NK-92 (cell line): ENCODE data around the gene KDM7A.
"Not testable (repeated sequence)": the region's sequence is repeated elsewhere in the genome, so short reads cannot be mapped to it uniquely, and the experiment has no call there.

Experiments used
- DNase-seq: peaks from one replicate; lab custom pipeline; 2025; ENCODE audit not compliant: unreplicated experiment; lab: John Stamatoyannopoulos, UW

The KDM7A gene

DNA sequence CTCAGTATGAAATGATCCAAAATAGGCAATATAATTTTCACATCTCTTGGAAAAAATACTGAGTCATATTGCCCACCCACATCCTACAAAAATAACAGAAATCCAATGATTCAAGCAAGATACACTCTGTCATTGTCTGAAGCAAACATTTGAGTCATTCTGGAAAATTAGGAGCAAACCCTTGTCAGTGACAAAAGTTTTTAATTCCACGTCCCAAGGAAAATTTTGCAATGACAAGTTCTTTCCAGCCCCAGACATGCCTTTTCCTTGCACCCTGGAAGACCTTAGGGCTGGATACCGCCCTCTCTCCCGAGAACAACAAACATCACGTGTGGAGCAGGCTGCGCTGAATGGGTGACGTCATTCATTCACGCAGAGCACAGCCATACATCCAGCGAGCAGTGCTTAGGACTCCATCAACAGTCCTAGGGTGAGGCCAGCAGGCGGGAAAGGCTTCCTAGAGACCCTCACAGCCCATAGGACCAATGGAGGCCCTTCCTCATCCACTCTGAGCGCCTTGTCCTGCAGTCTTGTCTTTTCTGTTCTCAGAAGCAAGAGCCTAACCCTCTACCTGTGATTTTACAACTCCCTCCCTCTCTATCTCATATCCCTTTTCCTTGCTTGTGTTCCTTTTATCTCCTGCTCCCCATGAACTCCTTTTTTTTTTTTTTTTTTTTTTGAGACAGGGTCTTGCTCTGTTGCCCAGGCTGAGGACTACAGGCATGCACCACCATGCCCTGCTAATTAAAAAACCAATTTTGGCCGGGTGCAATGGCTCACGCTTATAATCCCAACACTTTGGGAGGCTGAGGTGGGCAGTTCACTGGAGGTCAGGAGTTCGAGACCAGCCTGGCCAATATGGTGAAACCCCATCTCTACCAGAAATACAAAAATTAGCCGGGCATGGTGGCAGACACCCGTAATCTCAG, 23.5 kb upstream of the KDM7A start:
- DNase-seq: no peak

DNA sequence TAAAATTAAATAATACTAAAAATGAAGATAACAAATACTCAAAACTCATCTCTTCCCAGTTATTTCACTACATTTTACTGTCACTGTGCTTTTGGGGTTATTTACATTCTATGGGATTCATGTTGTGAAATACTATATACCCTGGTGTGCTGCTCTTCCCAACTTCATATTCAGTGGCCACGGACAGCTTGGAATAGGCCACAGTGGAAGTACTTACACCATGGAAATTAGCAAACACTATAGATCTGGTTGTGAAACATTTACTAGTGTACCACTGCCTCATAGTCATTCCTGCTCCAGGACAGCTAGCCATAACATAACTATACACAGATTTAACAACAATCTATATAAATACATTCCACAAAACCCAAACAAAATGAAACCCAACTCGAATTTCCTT, 21.2 kb upstream of the KDM7A start:
- no peak for DNase-seq

DNA sequence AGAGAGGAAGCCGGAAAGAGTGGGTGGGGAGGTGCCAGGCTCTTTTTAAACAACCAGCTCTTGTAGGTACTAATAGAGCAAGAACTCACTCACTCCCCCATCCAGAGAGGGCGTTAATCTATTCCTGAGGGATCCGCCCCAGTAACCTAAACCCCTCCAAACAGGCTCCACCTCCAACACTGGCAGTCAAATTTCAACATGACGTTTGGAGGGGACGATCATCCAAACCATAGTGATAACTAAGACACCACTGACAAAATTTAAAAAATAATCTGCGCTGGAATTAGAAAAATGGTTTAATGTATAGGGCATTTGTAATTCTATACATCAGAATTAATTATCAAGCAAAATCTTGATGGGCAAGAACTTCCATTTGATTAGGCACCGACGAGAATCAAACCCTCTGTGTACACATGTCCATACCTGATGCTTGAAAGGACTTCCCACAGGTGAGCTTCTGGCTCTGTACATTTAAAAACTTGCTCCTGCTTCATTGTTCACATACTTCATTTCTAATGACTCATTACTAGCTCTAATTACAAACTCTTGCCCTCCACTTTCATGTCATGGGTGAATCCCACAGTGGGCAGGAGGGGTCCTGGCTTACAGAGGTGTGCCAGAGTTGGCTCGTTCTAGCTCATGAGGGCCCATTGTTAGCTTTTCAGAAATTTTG, 20.6 kb upstream of the KDM7A start:
- no peak for DNase-seq

DNA sequence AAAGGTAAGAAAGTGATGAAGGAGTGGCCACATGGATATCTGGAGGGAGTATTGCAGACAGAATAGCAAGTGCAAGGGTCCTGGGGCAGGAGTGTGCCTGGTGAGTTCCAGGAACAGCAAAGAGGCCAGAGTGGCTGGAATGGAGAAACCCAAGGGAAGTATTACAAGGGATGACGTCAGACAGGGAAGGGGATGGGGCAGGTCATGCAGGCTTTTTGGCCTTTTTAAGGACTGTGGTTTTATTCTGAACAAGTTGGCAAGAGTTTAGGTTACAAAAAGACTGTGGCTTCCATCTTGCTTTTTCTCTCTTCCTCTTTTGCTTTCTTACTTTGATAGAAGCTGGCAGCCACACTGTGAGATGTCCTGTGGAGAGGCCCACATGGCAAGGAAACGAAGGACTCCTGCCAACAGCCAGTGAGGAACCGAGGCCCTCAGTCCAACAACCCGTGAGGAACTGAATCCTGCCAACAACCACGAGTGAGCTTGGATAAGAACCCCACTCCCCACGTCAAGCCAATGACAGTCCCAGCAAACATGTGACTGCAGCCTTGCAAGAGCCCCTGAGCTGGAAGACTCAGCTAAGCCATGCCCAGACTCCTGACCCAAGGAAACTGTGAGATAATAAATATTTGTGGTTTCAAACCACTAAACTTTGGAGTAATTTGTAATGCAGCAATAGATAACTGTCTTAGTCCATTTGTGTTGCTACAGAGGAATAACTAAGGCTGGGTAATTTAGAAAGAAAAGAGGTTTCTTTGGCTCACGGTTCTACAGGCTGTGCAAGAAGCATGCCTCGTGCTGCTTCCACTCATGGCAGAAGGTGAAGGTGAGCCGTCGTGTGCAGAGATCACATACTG, 19.8 kb upstream of the KDM7A start:
- no peak for DNase-seq

DNA sequence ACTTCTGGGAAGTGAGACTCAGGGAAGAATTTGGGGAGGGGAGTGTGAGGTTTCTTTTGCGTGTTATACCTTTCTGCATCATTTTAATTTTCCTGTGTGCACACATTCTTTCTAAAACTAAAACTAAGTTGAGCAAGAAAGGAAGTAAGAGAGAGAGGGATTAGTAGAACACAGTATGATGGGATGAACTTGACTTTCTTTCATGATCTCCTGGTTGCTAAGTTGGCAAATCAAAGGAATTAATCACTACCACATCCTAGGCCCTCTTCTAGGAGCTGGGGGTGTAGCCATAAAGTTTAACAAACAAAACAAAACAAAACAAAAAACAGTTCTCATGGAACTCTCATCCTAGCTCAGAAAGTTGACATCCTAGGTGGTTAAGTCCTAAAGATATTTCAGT, 19.1 kb upstream of the KDM7A start:
- DNase-seq: no peak

DNA sequence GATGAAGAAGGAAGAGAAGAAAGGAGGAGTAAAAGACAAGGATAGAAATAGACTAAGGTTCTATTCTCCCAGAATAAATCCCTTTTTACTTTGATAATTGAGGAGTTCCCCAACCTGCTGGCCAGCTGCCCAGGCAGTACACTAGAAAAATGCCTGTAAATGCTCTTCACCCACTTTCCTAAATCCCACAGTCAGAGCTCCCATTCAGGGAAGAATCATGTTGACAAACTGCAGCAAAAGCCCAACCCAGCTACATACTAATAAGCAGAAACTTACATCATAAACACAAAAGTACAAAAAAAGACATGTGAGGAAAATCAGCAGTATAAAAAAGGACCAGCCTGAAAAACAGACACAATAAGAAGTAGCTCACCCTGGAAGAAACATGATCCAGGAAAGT, 15.8 kb upstream of the KDM7A start:
- no peak for DNase-seq

DNA sequence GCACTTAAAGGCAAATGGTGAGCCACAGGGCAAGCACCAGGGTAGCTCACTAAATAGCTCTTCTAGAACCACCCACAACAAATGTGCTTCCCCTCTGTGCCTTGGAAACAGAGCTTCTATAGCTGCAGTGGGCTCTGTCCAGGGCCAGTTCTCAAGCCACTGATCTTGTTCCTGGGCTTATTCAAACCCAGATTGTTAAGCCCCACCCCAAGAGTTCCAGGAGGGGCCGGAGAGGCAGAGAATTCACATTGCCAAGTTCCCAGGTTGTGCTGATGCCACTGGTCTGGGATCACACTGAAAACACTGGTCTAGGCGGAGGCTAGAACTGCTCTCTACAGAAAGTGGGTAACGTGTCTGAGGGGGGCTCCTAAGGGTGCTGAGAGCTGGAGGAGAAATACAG, 15.4 kb upstream of the KDM7A start:
- DNase-seq: no peak

DNA sequence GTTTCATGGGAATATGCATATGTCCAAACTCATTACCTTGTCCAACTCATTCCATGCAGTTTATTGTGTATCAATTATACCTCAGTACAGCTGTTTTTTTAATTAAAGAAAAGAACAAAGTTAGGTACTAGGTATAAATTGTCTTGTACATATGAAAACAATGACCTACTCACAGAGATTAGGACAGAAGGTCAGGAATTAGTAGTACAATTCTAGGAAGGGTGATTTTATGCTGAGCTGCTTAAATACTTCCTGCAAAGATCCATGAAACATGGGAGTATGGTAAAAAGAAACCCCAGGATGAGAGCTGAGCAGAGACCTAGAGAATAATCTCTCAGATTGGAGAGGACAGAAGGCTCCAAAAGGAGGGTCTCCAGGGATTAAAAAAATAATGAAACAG, 13.8 kb upstream of the KDM7A start:
- DNase-seq: no peak

DNA sequence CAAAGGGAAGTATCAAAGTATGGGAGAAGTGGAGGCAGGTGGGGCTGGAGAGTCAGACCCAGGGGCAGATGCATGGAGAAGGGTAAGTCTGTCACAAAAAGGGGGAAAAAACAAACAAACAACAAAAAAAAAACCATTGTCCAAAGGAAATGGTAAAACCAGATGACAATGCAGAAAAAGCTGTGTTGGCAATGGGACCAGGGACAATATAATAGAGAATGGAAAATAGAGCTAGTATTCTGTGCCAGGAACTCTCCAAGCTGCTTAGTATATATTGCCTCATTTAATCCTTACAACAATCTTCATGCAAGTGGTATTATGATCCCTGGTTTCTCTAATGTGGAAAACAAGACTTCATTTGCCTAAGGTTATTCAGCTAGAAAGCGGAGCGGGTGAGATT, 13.1 kb upstream of the KDM7A start:
- DNase-seq: no peak

DNA sequence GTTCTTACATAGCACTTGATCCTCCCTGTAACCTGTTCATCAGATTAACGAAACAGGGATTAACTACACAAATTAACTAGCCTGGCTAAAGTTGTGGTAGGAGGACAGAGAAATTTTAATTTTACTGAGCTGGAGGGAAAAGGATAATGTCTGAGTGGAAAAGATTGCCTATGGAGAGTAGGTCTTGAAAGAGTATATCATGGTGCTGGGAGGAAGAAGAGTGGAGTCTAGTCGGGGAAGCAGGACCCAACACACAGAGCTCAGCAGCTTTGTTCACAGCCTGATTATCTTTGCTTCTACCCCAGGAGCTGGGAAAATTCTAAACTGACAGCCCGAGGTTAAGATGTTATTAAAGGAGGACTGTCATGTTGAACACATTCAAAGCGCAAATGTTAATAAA, 6.1 kb upstream of the KDM7A start:
- no peak for DNase-seq

DNA sequence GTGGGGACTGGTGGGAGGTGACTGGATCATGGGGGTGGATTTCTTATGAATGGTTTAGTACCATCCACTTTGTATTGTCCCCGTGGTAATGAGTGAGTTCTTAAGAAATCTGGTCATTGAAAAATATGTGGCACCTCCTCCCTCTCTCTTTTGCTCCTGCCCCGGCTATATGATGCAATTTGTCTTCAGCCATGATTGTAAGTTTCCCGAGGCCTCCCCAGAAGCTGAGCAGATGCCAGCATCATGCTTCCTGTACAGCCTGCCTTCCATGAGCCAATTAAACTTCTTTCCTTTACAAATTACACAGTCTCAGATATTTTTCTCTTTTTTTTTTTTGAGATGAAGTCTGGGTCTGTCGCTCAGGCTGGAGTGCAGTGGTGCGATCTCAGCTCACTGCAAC, 2.6 kb upstream of the KDM7A start:
- DNase-seq: no peak

DNA sequence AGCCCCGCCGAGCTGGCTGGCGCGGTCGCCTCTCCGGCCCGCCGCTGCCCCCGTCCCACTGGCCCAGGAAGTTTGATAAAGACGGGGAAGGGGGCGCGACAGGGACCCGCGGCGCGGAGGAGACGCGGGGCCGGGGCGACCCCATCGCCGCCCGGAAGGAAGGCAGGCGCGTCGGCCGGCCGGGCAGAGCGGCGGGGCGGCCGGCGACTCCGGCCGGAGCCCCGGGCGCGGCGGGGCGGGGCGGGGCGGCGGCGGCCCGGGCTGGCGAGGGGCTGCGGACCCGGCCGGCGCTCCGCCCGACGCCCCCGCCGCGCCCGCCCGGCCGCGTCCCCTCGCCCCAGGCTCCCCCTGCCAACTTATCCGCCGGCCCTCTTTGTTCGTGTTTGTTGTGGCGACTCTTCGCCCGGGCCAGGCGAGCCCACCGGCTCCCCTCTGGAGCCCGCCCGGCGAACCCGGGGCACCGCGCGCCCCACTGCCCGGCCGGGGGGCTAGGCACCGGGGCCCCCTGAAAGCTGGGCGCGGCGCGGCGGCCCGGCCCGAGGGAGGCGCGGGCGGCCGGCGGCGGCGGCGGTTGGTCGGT, 571 bp downstream of the KDM7A start:
- DNase-seq: no peak

DNA sequence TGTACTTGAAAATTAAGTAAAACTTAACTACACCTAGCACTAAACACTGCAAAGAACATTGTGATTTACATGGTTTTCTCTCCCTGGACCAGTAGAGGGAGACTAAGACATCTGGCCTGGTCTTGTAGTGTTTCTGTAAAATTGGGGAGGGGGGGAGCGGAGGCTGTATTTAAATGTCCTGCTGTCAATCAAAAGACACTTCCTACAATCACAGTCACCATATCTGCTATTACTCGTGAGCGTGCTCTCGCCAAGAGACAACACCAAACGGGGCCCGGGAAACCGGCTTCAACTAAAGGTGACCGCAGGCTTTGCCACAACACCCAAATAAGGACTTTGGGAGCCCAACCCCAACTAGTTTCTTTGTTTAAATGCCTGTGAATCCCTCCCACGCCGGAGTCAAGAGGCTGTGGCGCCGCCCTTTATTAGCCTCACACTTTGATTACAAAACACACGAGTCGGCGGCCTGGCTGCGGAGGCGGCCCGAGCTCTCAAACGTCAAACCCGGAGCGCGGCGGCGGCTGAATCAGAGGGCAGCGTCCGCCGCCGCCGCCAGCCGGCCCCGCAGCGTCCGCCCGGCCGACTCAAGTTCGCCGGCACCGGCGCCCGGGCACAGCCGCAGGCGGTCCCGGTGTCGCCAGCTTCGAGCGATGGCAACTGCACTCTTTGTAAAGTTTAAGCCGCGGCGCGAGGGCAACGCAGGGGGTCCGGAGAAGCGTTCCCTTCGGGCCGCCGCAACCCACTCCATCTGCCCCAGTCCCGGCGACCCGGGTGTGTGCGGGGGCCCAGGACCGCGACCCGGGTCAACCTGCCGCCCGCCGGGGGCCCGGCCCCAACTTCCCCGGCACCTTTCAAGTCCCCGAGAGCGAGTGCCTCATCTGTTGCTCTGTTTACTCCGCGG, 1.3 kb downstream of the KDM7A start:
- DNase-seq: peak; percentile 54

DNA sequence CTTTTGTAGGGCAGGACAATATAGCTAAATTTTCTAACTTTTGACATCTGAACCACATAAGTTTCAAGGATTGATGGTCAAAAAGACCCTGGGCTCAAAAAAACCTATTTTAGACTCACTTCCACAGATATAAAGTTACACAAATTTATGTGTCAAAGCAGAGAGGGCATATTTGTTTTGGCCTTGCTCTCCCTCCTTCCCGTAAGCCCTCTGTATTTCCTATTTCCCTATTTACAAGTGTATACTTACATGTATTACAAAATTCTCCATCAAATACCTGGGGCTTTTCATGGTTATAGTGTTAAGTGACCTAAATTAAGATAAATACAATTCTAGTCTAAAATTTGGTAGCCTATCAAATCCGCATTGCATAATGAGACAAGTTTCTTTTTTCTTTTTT, 2.6 kb downstream of the KDM7A start:
- DNase-seq: no peak

DNA sequence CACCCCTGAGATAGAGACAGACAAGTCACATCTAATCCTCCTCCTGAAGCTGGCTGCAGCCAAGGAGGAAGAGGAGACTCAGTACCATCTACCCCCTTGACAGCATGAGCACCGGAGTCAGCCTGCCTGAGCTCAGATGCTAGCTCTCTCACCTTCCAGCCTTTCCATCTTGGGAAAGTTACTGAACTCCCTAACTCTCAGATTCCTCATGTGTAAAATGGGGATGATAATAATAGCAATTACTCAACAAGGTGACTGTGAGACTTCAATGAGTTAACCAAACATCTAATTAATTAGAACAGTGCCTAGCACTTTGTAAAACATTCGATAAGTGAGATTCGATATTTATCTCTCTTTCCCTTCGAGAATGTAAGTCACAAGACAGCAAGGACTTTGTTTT, 6.4 kb downstream of the KDM7A start:
- DNase-seq: no peak

DNA sequence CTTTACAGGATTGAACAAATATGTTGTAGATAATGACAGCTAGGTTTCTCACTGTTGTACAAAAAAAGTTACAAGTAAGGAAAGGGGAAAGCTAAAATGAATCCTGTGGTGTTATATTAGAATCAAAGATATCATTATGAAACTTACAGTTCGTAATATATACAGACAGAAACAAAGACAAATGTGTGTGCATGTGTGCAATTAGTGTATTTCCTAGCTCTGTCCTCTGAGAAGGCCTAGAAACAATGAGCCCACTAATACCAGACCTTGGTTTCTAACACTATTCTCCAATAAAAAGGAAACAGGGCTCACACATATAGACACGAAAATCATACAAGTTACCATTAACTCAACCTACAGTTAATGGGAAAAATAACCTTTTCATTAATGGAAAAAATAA, 8.0 kb downstream of the KDM7A start:
- no peak for DNase-seq

DNA sequence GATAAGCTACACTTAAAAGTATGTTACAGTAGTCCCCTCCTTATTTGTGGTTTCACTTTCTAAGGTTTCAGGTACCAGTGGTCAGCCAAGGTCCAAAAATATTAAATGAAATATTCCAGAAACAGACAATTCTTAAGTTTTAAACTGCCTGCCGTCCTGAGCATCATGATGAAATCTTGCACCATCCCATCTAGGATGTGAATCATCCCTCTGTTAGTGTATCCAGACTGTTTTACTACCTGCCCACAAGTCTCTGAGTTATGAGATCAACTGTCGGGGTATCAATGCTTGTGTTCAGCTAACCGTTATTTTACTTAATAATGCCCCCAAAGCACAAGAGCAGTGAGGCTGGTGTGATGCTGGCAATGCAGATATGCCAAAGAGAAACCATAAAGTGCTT, 11.4 kb downstream of the KDM7A start:
- DNase-seq: no peak

DNA sequence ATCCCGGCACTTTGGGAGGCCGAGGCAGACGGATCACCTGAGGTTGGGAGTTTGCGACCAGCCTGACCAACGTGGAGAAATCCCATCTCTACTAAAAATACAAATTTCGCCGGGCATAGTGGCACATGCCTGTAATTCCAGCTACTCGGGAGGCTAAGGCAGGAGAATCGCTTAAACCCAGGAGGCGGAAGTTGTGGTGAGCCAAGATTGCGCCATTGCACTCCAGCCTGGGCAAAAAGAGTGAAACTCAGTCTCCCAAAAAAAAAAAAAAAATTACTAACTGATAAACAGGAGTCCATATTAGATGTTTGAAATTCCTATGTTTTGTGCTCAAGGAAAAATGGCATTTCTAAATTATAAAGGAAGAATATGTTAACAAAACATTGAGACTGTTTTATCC, 14.7 kb downstream of the KDM7A start:
- not testable (repeated sequence) for DNase-seq

DNA sequence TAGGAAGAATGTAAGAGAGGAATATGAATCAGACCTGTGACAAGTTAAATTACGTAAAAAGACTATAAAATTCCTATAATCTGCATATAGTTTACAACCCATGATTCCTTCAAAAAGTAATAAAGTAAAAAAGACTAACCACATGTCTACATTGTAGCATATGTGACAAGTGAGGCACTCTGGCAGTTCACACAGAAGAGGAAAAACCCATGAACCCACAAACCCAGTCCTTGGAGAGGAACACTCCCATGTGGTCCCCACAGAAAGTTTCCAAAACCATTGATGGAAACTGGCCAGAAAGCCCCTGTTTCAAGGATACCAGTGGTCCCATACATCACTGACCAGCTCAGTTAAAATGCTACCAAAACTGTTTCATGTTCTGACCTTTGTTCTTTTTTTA, 15.7 kb downstream of the KDM7A start:
- DNase-seq: no peak

DNA sequence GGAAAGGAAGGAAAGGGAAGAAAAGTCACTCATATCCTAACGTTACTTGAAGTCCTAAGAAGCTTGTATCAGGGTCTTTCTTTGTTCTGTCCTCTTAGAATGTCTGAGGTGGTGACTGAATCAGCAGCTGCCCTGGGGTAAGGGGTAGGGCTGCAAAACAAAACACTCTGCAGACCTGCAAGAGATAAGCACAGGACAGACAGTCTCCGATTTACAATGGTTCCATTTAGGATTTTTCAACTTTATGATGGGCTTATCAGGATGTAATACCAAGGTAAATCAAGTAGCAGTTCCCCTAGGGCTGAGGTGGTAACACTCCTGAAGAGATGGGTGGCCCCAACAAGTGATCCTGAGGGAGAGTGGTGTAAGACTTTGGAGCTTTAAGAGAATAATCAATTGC, 16.5 kb downstream of the KDM7A start:
- DNase-seq: no peak
